Gastrocnemius medialis (tissue), 4 donors: Measurements from ENCODE around the gene LHPP.

ENCODE experiments used
- CTCF ChIP-seq, 5 experiments: fragments of 450-650 bp in 3 of 5; fragments of 200-600 bp in 2 of 5; sonication (generic) in 2 of 5; IDR thresholded peaks in 4 of 5; conservative IDR thresholded peaks in 1 of 5; 1 replicate in 4 of 5; 2 replicates in 1 of 5; pipeline ENCODE4 v1.5.1; 2016 to 2019; ENCODE audit warnings: antibody characterized with exemption in 5 of 5, mild to moderate bottlenecking in 3 of 5, moderate library complexity in 3 of 5
- POLR2A ChIP-seq, 2 donors: fragments of 450-650 bp; IDR thresholded peaks; one replicate each; pipeline ENCODE4 v1.6.1; 2017; ENCODE audit warnings: antibody characterized with exemption in 2 of 2, mild to moderate bottlenecking in 2 of 2, moderate library complexity in 2 of 2

- TF ChIP-seq CTCF (IDR thresholded peaks at IDR 0.05 in 4 of 5, conservative IDR thresholded peaks at IDR 0.05 in 1 of 5) (no peak), POLR2A (IDR thresholded peaks at IDR 0.05) (no peak)
These were observed 154.6 kb downstream of the LHPP start for GRCh38 chr10:124616040-124616835.
